IMR-90 (cell line): ENCODE measurements around the gene ING5. TPM values are rescaled to one million over a fixed set of nuclear protein-coding genes. Genes with fewer than 3 reads are reported as not detected.

Source experiments
- ATAC-seq: fragments of 200-7000 bp; cut with Tn5 transposase; 2 replicates; pipeline ENCODE4 v1.9.1; 2020; ENCODE audit warnings: low read depth, mild to moderate bottlenecking, moderate library complexity
- BruUV-seq: library from RNA; stranded (reverse); fragments of 400-500 nt; replicated peaks from 2 replicates; lab custom pipeline; 2021; lab: Mats Ljungman, UMichigan
- CTCF ChIA-PET: fragments of 300-600 bp; formaldehyde crosslinking; extraction: SDS; loops from one replicate; lab custom pipeline; 2021; ENCODE audit warnings: antibody characterized with exemption; lab: Yijun Ruan, JAX
- POLR2A ChIA-PET: fragments of 300-600 bp; sonication (Branson Sonifier 250); formaldehyde crosslinking; loops from one replicate; lab custom pipeline; 2022; ENCODE audit warnings: antibody characterized with exemption; ENCODE audit not compliant: unreplicated experiment; lab: Charles Lee
- DNase-seq: peaks from one replicate; pipeline ENCODE4 v3.0.0; 2013
- H2AFZ ChIP-seq: replicated peaks from 2 replicates; pipeline ENCODE3; 2013; ENCODE audit warnings: low read length, mild to moderate bottlenecking; ENCODE audit not compliant: poor library complexity
- H2AK5ac ChIP-seq: 2 replicates; pipeline ENCODE4 v1.6.1; 2013; ENCODE audit warnings: low read depth, low read length, inconsistent platforms
- H2AK9ac ChIP-seq: replicated peaks from 2 replicates; pipeline ENCODE3; 2013; ENCODE audit warnings: mild to moderate bottlenecking, low read depth, low read length, moderate library complexity; ENCODE audit not compliant: poor library complexity
- H2BK120ac ChIP-seq: 2 replicates; pipeline ENCODE4 v1.6.1; 2013; ENCODE audit warnings: low read depth, low read length, inconsistent platforms
- H2BK15ac ChIP-seq: 3 replicates; pipeline ENCODE4 v1.6.1; 2013; ENCODE audit warnings: low read depth, low read length, inconsistent platforms
- H2BK20ac ChIP-seq: 2 replicates; pipeline ENCODE4 v1.6.1; 2013; ENCODE audit warnings: low read depth, mild to moderate bottlenecking, inconsistent platforms, low read length, moderate library complexity
- H2BK5ac ChIP-seq: 2 replicates; pipeline ENCODE4 v1.6.1; 2013; ENCODE audit warnings: mild to moderate bottlenecking, low read depth, low read length, inconsistent platforms; ENCODE audit not compliant: poor library complexity, severe bottlenecking
- H3K14ac ChIP-seq: replicated peaks from 2 replicates; pipeline ENCODE4 v1.6.1; 2013; ENCODE audit warnings: low read depth, low read length, inconsistent platforms
- H3K18ac ChIP-seq: 2 replicates; pipeline ENCODE4 v1.6.1; 2013; ENCODE audit warnings: low read depth, low read length, control low read depth
- H3K23ac ChIP-seq: 2 replicates; pipeline ENCODE4 v1.6.1; 2013; ENCODE audit warnings: low read depth, low read length, inconsistent platforms
- H3K27ac ChIP-seq: 2 replicates; pipeline ENCODE4 v1.5.1; 2013; ENCODE audit warnings: mild to moderate bottlenecking, control low read depth, low read length; ENCODE audit not compliant: insufficient read depth
- H3K27me3 ChIP-seq: 2 replicates; pipeline ENCODE4 v1.6.1; 2013; ENCODE audit warnings: low read length; ENCODE audit not compliant: control insufficient read depth, insufficient read depth
- H3K36me3 ChIP-seq: 2 replicates; pipeline ENCODE4 v1.6.1; 2013; ENCODE audit warnings: low read length, mixed read lengths; ENCODE audit not compliant: control insufficient read depth, insufficient read depth
- H3K4ac ChIP-seq: 2 replicates; pipeline ENCODE4 v1.6.1; 2013; ENCODE audit warnings: low read depth, low read length, inconsistent platforms
- H3K4me1 ChIP-seq: 2 replicates; pipeline ENCODE4 v1.6.1; 2013; ENCODE audit warnings: low read length, mixed read lengths; ENCODE audit not compliant: control insufficient read depth, insufficient read depth
- H3K4me2 ChIP-seq: 2 replicates; pipeline ENCODE4 v1.6.1; 2013; ENCODE audit warnings: low read depth, mild to moderate bottlenecking, control low read depth, low read length, moderate library complexity
- H3K4me3 ChIP-seq: 2 replicates; pipeline ENCODE4 v1.5.1; 2013; ENCODE audit warnings: low read depth, mild to moderate bottlenecking, control low read depth, low read length, moderate library complexity; ENCODE audit not compliant: insufficient read depth
- H3K56ac ChIP-seq: 2 replicates; pipeline ENCODE4 v1.6.1; 2013; ENCODE audit warnings: low read length, inconsistent platforms; ENCODE audit not compliant: insufficient read depth; ENCODE audit errors: extremely low read depth
- H3K79me1 ChIP-seq, 2 experiments: 2 replicates each; pipeline ENCODE4 v1.6.1; 2013; ENCODE audit warnings: low read length in 2 of 2, inconsistent platforms in 1 of 2, low read depth in 1 of 2
- H3K9ac ChIP-seq: 2 replicates; pipeline ENCODE4 v1.6.1; 2013; ENCODE audit warnings: low read depth, low read length, control low read depth
- H3K9me1 ChIP-seq: 2 replicates; pipeline ENCODE4 v1.6.1; 2013; ENCODE audit warnings: low read length, inconsistent platforms; ENCODE audit not compliant: insufficient read depth
- H3K9me3 ChIP-seq: 2 replicates; pipeline ENCODE4 v1.6.1; 2013; ENCODE audit warnings: low read length; ENCODE audit not compliant: control insufficient read depth, insufficient read depth
- H4K20me1 ChIP-seq: 2 replicates; pipeline ENCODE4 v1.6.1; 2013; ENCODE audit warnings: low read length, inconsistent platforms; ENCODE audit not compliant: insufficient read depth
- H4K5ac ChIP-seq: 2 replicates; pipeline ENCODE4 v1.6.1; 2013; ENCODE audit warnings: mild to moderate bottlenecking, low read depth, low read length, control low read depth
- H4K8ac ChIP-seq, 2 experiments: 2 replicates each; pipeline ENCODE4 v1.6.1; 2013; ENCODE audit warnings: low read depth in 2 of 2, low read length in 2 of 2, control low read depth in 1 of 2, inconsistent platforms in 1 of 2
- H4K91ac ChIP-seq: 2 replicates; pipeline ENCODE4 v1.6.1; 2013; ENCODE audit warnings: low read depth, low read length, inconsistent platforms; ENCODE audit not compliant: insufficient read depth
- BHLHE40 ChIP-seq: fragments of 150-350 bp; IDR thresholded peaks from 2 replicates; pipeline ENCODE4 v1.6.1; 2016; ENCODE audit warnings: mild to moderate bottlenecking, low read depth, low read length
- CHD1 ChIP-seq: IDR thresholded peaks from 2 replicates; pipeline ENCODE4 v1.6.1; 2012; ENCODE audit warnings: low read depth, low read length, improper control_type of control experiment
- CTCF ChIP-seq: conservative IDR thresholded peaks from 2 replicates; pipeline ENCODE4 v1.5.1; 2012; ENCODE audit warnings: mild to moderate bottlenecking, low read depth, low read length, improper control_type of control experiment
- ELK1 ChIP-seq: fragments of 150-350 bp; IDR thresholded peaks from 2 replicates; pipeline ENCODE4 v1.6.1; 2016; ENCODE audit warnings: low read depth, mild to moderate bottlenecking, low read length, moderate library complexity, borderline replicate concordance
- MAZ ChIP-seq: IDR thresholded peaks from 2 replicates; pipeline ENCODE4 v1.6.1; 2012; ENCODE audit warnings: low read depth, mild to moderate bottlenecking, low read length, improper control_type of control experiment, moderate library complexity, borderline replicate concordance
- MXI1 ChIP-seq: IDR thresholded peaks from 2 replicates; pipeline ENCODE4 v1.6.1; 2012; ENCODE audit warnings: low read depth, mild to moderate bottlenecking, low read length, moderate library complexity, borderline replicate concordance
- NFE2L2 ChIP-seq: fragments of 150-350 bp; IDR thresholded peaks from 2 replicates; pipeline ENCODE4 v1.6.1; 2016; ENCODE audit warnings: low read depth, mild to moderate bottlenecking, low read length
- POLR2A ChIP-seq: IDR thresholded peaks from 2 replicates; pipeline ENCODE4 v1.6.1; 2012; ENCODE audit warnings: mild to moderate bottlenecking, low read depth, low read length
- USF2 ChIP-seq: fragments of 150-350 bp; IDR thresholded peaks from 2 replicates; pipeline ENCODE4 v1.6.1; 2017; ENCODE audit warnings: mild to moderate bottlenecking, antibody characterized with exemption, low read length, low read depth
- WGBS, 2 experiments: methylation state at CpG; one replicate each; pipeline versions ENCODE4 v1.1.5 to v1.1.7; 2013; ENCODE audit warnings: missing lambda C conversion rate in 2 of 2; ENCODE audit not compliant: insufficient read length in 1 of 2; ENCODE audit errors: extremely low coverage in 2 of 2; 5-methylcytosine and 5-hydroxymethylcytosine counted together
- dilution Hi-C: fragments of 300-500 bp; cut with HindIII; formaldehyde crosslinking; loops from one replicate; pipeline ENCODE4 v1.14.3; 2018; ENCODE audit warnings: low sequenced_read_pairs; ENCODE audit not compliant: unreplicated experiment
- in situ Hi-C: fragments of 300-500 bp; cut with MboI; formaldehyde crosslinking; loops from 3 replicates; pipeline ENCODE4 v1.14.3; 2019; ENCODE audit warnings: low sequenced_read_pairs, inconsistent platforms, mixed read lengths
- intact Hi-C: fragments of 100-400 bp; cut with micrococcal nuclease; formaldehyde crosslinking; loops from 2 replicates; pipeline ENCODE4 v1.10.0; 2022
- polyA plus RNA-seq, 3 experiments: library from polyadenylated mRNA; depleted of rRNA; stranded (reverse); fragments of >200 nt; gene quantifications; 2 replicates each; pipeline ENCODE4 v1.2.3, GENCODE V29; 2012; ENCODE audit warnings: low replicate concordance in 1 of 3
- total RNA-seq: library from RNA; depleted of rRNA; stranded (reverse); fragments of >200 nt; gene quantifications from 2 replicates; pipeline ENCODE4 v1.2.3, GENCODE V29; 2012

The ING5 gene
- total and polyA plus RNA-seq, 2 of the 4 experiments (the other 2 are of a cell fraction) = 36.1 to 38.9 TPM

GRCh38 chr2:241686324-241686649 lies 15.6 kb upstream of the ING5 start (continued):
- TF ChIP-seq CTCF (no peak), MXI1 (no peak)

- peaks cover 14% of the 10 kb centered on the region for H3K9me1 ChIP-seq
- in situ Hi-C loops = no loop called here
- H3K23ac ChIP-seq = peak within 1 kb of the TSS; percentile 97
- H2BK15ac ChIP-seq = no peak within 1 kb of the TSS; the same call in 2 of the 3 replicates
- peak within 1 kb of the TSS; percentile 97 for H2AFZ ChIP-seq
- 1% methylated on average over 87 of the region's 102 CpGs; no CpG with 5 or more reads in 1 of the 2 experiments for WGBS, 2 experiments
- H3K14ac ChIP-seq = peak within 1 kb of the TSS; percentile 96
- H2AK9ac ChIP-seq = peak within 1 kb of the TSS; percentile 100
- H2AK5ac ChIP-seq = peak within 1 kb of the TSS; percentile 96
- H3K56ac ChIP-seq = peak within 1 kb of the TSS; percentile 89
- peak within 1 kb of the TSS; percentile 99 for H3K4ac ChIP-seq
- peak within 1 kb of the TSS; percentile 73 for H2BK5ac ChIP-seq
- dilution Hi-C loops = no loop called here
- CTCF ChIA-PET = no interaction called here
- peak within 1 kb of the TSS; percentile 95 for H3K9ac ChIP-seq
- H4K5ac ChIP-seq = peak within 1 kb of the TSS; percentile 87
- H2BK120ac ChIP-seq = peak within 1 kb of the TSS; percentile 52; the same call in 1 of the 2 replicates
- POLR2A ChIA-PET = no interaction called here
- peaks cover 22% of the 10 kb centered on the region for H3K36me3 ChIP-seq
- 0 out of 2 replicates have a peak, but pooled peaks cover 1% of the 10 kb centered on the region for H4K20me1 ChIP-seq
- TF ChIP-seq POLR2A (peak; percentile 89), MAZ (peak; percentile 62; the same call in 1 of the 2 replicates), CHD1 (0 out of 2 replicates have a peak, but pooled peaks have one; percentile 43), MXI1 (peak; percentile 90), USF2 (peak; percentile 44; the same call in 1 of the 2 replicates), NFE2L2 (no peak), ELK1 (no peak), BHLHE40 (peak; percentile 60; the same call in 1 of the 2 replicates)
- no peaks in the 10 kb centered on the region for H3K9me3 ChIP-seq
- H2BK20ac ChIP-seq = no peak within 1 kb of the TSS
- H3K4me3 ChIP-seq = peak within 1 kb of the TSS; percentile 88
- peak within 1 kb of the TSS; percentile 43 for H3K18ac ChIP-seq
- peak within 1 kb of the TSS; percentile 86 for H4K91ac ChIP-seq
- H3K79me1 ChIP-seq = peaks cover 45 to 75% of the 10 kb centered on the region in 2 experiments
- TSS peak; percentile 36 for BruUV-seq
- peak within 1 kb of the TSS; percentile 90 for H3K27ac ChIP-seq
- intact Hi-C loops = no loop called here
- H3K4me2 ChIP-seq = peak within 1 kb of the TSS; percentile 95
- peak; percentile 97 for ATAC-seq
- H3K4me1 ChIP-seq = peaks cover 5% of the 10 kb centered on the region
- peak; percentile 93 for DNase-seq
- H4K8ac ChIP-seq = peak within 1 kb of the TSS; percentile 91 to 98
- no peaks in the 10 kb centered on the region for H3K27me3 ChIP-seq
These were observed 15.0 kb upstream of the ING5 start, which contains the start of gene DTYMK for GRCh38 chr2:241686650-241687425. Gene DTYMK (minus strand): TSS chr2:241686815. CDS start chr2:241686783, 32 bp downstream.
